HEK293 (cell line): ENCODE data around the gene KLHL11.

ENCODE experiments used
- CTCF ChIA-PET: fragments of 350-600 bp; formaldehyde crosslinking; extraction: SDS; loops from one replicate; lab custom pipeline; 2021; ENCODE audit warnings: antibody characterized with exemption; lab: Yijun Ruan, JAX
- POLR2A ChIA-PET: fragments of 300-600 bp; formaldehyde crosslinking; extraction: SDS; loops from one replicate; lab custom pipeline; 2020; ENCODE audit warnings: antibody characterized with exemption, inconsistent platforms; lab: Yijun Ruan, JAX
- H3K27ac ChIP-seq: fragments of 200-500 bp; sonication (Bioruptor generic); 2 replicates; pipeline ENCODE4 v1.5.1; 2014; ENCODE audit warnings: low read depth, low read length, control low read depth, inconsistent platforms; ENCODE audit errors: extremely low read depth
- H3K36me3 ChIP-seq, 2 experiments: fragments of 200-500 bp in 1 of 2; sonication (Bioruptor generic) in 1 of 2; 1 replicate in 1 of 2; 2 replicates in 1 of 2; pipeline ENCODE4 v1.5.1; 2014 to 2017; ENCODE audit warnings: inconsistent platforms in 2 of 2, low read length in 2 of 2; ENCODE audit not compliant: control insufficient read depth in 2 of 2, insufficient read depth in 1 of 2
- H3K4me1 ChIP-seq: fragments of 200-500 bp; sonication (Bioruptor generic); 2 replicates; pipeline ENCODE4 v1.5.1; 2014; ENCODE audit warnings: mild to moderate bottlenecking, low read length, inconsistent platforms; ENCODE audit not compliant: control insufficient read depth, insufficient read depth
- H3K4me3 ChIP-seq: 2 replicates; pipeline ENCODE4 v1.5.1; 2011; ENCODE audit warnings: low read depth, mild to moderate bottlenecking, control low read depth, low read length, moderate library complexity
- H3K9me3 ChIP-seq: fragments of 200-500 bp; sonication (Bioruptor generic); 2 replicates; pipeline ENCODE4 v1.5.1; 2014; ENCODE audit warnings: low read depth, low read length, inconsistent platforms; ENCODE audit not compliant: control insufficient read depth, insufficient read depth
- KLF10 ChIP-seq: fragments of 450-650 bp; IDR thresholded peaks from 2 replicates; pipeline ENCODE4 v1.5.1; 2018; ENCODE audit warnings: missing biosample characterization, mild to moderate bottlenecking, missing genetic modification characterization
- MZF1 ChIP-seq: fragments of 450-650 bp; formaldehyde crosslinking; IDR thresholded peaks from 2 replicates; pipeline ENCODE4 v1.5.1; 2017; ENCODE audit warnings: missing biosample characterization, missing genetic modification characterization, borderline replicate concordance
- OSR2 ChIP-seq: fragments of 450-650 bp; formaldehyde crosslinking; IDR thresholded peaks from 2 replicates; pipeline ENCODE4 v1.5.1; 2016; ENCODE audit warnings: missing biosample characterization, missing genetic modification characterization
- SCRT1 ChIP-seq: fragments of 450-650 bp; formaldehyde crosslinking; IDR thresholded peaks from 2 replicates; pipeline ENCODE4 v1.5.1; 2016; ENCODE audit warnings: missing biosample characterization, missing genetic modification characterization, borderline replicate concordance
- SP7 ChIP-seq: fragments of 450-650 bp; formaldehyde crosslinking; IDR thresholded peaks from 2 replicates; pipeline ENCODE4 v1.5.1; 2016; ENCODE audit warnings: missing biosample characterization, missing genetic modification characterization
- TCF7L2 ChIP-seq: IDR thresholded peaks from 2 replicates; pipeline ENCODE4 v1.6.1; 2011; ENCODE audit warnings: low read depth, mild to moderate bottlenecking, inconsistent platforms, low read length, moderate library complexity, borderline replicate concordance
- ZBTB8A ChIP-seq: fragments of 450-650 bp; formaldehyde crosslinking; IDR thresholded peaks from 2 replicates; pipeline ENCODE4 v1.5.1; 2016; ENCODE audit warnings: missing biosample characterization, missing genetic modification characterization
- ZNF10 ChIP-seq: fragments of 450-650 bp; formaldehyde crosslinking; IDR thresholded peaks from 2 replicates; pipeline ENCODE4 v1.5.1; 2017; ENCODE audit warnings: missing biosample characterization, missing genetic modification characterization
- ZNF138 ChIP-seq: fragments of 450-650 bp; formaldehyde crosslinking; IDR thresholded peaks from 2 replicates; pipeline ENCODE4 v1.5.1; 2016; ENCODE audit warnings: missing biosample characterization, missing genetic modification characterization, borderline replicate concordance
- ZNF266 ChIP-seq: fragments of 450-650 bp; formaldehyde crosslinking; IDR thresholded peaks from 2 replicates; pipeline ENCODE4 v1.5.1; 2016; ENCODE audit warnings: missing biosample characterization, missing genetic modification characterization, low read depth
- ZNF670 ChIP-seq: fragments of 450-650 bp; formaldehyde crosslinking; IDR thresholded peaks from 2 replicates; pipeline ENCODE4 v1.5.1; 2016; ENCODE audit warnings: missing biosample characterization, missing genetic modification characterization, low read depth
- ZNF843 ChIP-seq: fragments of 450-650 bp; formaldehyde crosslinking; IDR thresholded peaks from 2 replicates; pipeline ENCODE4 v1.5.1; 2016; ENCODE audit warnings: missing biosample characterization, missing genetic modification characterization
- ZSCAN30 ChIP-seq: fragments of 450-650 bp; IDR thresholded peaks from 2 replicates; pipeline ENCODE4 v1.5.1; 2018; ENCODE audit warnings: missing biosample characterization, mild to moderate bottlenecking, missing genetic modification characterization, moderate library complexity
- TF ChIP-seq, protein P1 (sequence below): fragments of 450-650 bp; formaldehyde crosslinking; IDR thresholded peaks from 2 replicates; pipeline ENCODE4 v1.5.1; 2016; ENCODE audit warnings: missing biosample characterization, missing genetic modification characterization
- TF ChIP-seq, protein P2 (sequence below): fragments of 450-650 bp; formaldehyde crosslinking; IDR thresholded peaks from 2 replicates; pipeline ENCODE4 v1.5.1; 2017; ENCODE audit warnings: missing biosample characterization, missing genetic modification characterization
- TF ChIP-seq, protein P3 (sequence below): fragments of 450-650 bp; formaldehyde crosslinking; IDR thresholded peaks from 2 replicates; pipeline ENCODE4 v1.5.1; 2016; ENCODE audit warnings: missing biosample characterization, missing genetic modification characterization, borderline replicate concordance
- TF ChIP-seq, protein P4 (sequence below): fragments of 450-650 bp; formaldehyde crosslinking; IDR thresholded peaks from 2 replicates; pipeline ENCODE4 v1.5.1; 2017; ENCODE audit warnings: missing biosample characterization, missing genetic modification characterization

Gene KLHL11

DNA sequence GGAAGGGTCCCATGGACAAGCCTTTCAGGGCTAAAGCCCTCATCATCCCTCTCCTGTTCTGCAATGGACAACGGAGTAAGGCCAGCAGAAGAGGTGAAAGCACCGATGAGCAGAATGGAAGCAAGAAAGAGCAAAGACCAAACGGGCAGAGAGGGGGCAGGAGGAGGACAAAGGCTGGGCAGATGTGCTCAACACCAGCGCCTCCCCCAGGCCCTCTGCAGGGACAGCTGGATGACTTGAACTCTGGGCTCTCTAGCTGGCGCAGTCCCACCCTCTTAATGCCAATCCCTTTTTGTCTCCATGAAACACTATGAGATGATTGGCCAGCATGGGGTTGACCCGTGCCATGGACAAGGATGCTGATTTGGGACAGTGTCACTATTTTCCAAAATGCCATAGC lies 31.5 kb upstream of the KLHL11 start:
- Histone ChIP-seq H3K36me3 (peaks cover 76 to 96% of the 10 kb centered on the region in 2 experiments), H3K4me3 (no peak overlapping the region), H3K4me1 (no peaks in the 10 kb centered on the region), H3K9me3 (no peaks in the 10 kb centered on the region), H3K27ac (no peak overlapping the region)
- ChIA-PET CTCF (interaction anchor here (0.6 to 0.7 kb wide), 2 partner anchors 39 to 1548 kb away, joined by 3 read pairs; no protein-coding TSS in a partner anchor), POLR2A (interaction anchor here (2.1 kb wide), 1 partner anchor 34 kb away, joined by 7 read pairs; the partner anchor contains the start of gene ODAD4)
- no peak for TF ChIP-seq ZNF670 (tag by site-specific recombination)
- TF ChIP-seq SCRT1 (tag by site-specific recombination) = no peak
- TF ChIP-seq ZNF138 (tag by site-specific recombination) = no peak
- TF ChIP-seq, protein P1, sequence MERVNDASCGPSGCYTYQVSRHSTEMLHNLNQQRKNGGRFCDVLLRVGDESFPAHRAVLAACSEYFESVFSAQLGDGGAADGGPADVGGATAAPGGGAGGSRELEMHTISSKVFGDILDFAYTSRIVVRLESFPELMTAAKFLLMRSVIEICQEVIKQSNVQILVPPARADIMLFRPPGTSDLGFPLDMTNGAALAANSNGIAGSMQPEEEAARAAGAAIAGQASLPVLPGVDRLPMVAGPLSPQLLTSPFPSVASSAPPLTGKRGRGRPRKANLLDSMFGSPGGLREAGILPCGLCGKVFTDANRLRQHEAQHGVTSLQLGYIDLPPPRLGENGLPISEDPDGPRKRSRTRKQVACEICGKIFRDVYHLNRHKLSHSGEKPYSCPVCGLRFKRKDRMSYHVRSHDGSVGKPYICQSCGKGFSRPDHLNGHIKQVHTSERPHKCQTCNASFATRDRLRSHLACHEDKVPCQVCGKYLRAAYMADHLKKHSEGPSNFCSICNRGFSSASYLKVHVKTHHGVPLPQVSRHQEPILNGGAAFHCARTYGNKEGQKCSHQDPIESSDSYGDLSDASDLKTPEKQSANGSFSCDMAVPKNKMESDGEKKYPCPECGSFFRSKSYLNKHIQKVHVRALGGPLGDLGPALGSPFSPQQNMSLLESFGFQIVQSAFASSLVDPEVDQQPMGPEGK (tag by site-specific recombination) = no peak
- TF ChIP-seq, protein P2, sequence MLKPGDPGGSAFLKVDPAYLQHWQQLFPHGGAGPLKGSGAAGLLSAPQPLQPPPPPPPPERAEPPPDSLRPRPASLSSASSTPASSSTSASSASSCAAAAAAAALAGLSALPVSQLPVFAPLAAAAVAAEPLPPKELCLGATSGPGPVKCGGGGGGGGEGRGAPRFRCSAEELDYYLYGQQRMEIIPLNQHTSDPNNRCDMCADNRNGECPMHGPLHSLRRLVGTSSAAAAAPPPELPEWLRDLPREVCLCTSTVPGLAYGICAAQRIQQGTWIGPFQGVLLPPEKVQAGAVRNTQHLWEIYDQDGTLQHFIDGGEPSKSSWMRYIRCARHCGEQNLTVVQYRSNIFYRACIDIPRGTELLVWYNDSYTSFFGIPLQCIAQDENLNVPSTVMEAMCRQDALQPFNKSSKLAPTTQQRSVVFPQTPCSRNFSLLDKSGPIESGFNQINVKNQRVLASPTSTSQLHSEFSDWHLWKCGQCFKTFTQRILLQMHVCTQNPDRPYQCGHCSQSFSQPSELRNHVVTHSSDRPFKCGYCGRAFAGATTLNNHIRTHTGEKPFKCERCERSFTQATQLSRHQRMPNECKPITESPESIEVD (tag by site-specific recombination) = no peak
- TF ChIP-seq ZSCAN30 (tag by site-specific recombination) = no peak
- no peak for TF ChIP-seq ZNF843 (tag by site-specific recombination)
- TF ChIP-seq TCF7L2 = no peak
- TF ChIP-seq ZNF266 (tag by site-specific recombination) = no peak
- no peak for TF ChIP-seq KLF10
- TF ChIP-seq, protein P3, sequence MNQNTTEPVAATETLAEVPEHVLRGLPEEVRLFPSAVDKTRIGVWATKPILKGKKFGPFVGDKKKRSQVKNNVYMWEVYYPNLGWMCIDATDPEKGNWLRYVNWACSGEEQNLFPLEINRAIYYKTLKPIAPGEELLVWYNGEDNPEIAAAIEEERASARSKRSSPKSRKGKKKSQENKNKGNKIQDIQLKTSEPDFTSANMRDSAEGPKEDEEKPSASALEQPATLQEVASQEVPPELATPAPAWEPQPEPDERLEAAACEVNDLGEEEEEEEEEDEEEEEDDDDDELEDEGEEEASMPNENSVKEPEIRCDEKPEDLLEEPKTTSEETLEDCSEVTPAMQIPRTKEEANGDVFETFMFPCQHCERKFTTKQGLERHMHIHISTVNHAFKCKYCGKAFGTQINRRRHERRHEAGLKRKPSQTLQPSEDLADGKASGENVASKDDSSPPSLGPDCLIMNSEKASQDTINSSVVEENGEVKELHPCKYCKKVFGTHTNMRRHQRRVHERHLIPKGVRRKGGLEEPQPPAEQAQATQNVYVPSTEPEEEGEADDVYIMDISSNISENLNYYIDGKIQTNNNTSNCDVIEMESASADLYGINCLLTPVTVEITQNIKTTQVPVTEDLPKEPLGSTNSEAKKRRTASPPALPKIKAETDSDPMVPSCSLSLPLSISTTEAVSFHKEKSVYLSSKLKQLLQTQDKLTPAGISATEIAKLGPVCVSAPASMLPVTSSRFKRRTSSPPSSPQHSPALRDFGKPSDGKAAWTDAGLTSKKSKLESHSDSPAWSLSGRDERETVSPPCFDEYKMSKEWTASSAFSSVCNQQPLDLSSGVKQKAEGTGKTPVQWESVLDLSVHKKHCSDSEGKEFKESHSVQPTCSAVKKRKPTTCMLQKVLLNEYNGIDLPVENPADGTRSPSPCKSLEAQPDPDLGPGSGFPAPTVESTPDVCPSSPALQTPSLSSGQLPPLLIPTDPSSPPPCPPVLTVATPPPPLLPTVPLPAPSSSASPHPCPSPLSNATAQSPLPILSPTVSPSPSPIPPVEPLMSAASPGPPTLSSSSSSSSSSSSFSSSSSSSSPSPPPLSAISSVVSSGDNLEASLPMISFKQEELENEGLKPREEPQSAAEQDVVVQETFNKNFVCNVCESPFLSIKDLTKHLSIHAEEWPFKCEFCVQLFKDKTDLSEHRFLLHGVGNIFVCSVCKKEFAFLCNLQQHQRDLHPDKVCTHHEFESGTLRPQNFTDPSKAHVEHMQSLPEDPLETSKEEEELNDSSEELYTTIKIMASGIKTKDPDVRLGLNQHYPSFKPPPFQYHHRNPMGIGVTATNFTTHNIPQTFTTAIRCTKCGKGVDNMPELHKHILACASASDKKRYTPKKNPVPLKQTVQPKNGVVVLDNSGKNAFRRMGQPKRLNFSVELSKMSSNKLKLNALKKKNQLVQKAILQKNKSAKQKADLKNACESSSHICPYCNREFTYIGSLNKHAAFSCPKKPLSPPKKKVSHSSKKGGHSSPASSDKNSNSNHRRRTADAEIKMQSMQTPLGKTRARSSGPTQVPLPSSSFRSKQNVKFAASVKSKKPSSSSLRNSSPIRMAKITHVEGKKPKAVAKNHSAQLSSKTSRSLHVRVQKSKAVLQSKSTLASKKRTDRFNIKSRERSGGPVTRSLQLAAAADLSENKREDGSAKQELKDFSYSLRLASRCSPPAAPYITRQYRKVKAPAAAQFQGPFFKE = no peak
- no peak for TF ChIP-seq OSR2 (tag by site-specific recombination)
- no peak for TF ChIP-seq SP7 (tag by site-specific recombination)
- TF ChIP-seq ZNF10 (tag by site-specific recombination) = no peak
- TF ChIP-seq, protein P4, sequence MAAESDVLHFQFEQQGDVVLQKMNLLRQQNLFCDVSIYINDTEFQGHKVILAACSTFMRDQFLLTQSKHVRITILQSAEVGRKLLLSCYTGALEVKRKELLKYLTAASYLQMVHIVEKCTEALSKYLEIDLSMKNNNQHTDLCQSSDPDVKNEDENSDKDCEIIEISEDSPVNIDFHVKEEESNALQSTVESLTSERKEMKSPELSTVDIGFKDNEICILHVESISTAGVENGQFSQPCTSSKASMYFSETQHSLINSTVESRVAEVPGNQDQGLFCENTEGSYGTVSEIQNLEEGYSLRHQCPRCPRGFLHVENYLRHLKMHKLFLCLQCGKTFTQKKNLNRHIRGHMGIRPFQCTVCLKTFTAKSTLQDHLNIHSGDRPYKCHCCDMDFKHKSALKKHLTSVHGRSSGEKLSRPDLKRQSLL (tag by site-specific recombination) = no peak
- TF ChIP-seq MZF1 (tag by site-specific recombination) = no peak
- no peak for TF ChIP-seq ZBTB8A (tag by site-specific recombination)
